Neural cell (in vitro differentiated cells): ENCODE results near the gene PLSCR2. TPM values are rescaled to one million over a fixed set of nuclear protein-coding genes. Genes with fewer than 3 reads are reported as not detected.

Source experiments
- H2AFZ ChIP-seq: fragments of 200-600, 300-800 bp; sonication (generic), shearing (Covaris generic); 2 replicates; pipeline ENCODE4 v1.6.0; 2014; ENCODE audit warnings: low read depth, mild to moderate bottlenecking, antibody characterized with exemption, low read length, moderate library complexity
- H3F3A ChIP-seq: fragments of 200-600 bp; shearing (Covaris generic); 2 replicates; pipeline ENCODE4 v1.6.1; 2016; ENCODE audit warnings: mild to moderate bottlenecking, moderate library complexity, mixed read lengths, antibody characterized with exemption, low read length; ENCODE audit not compliant: insufficient read depth, poor library complexity, severe bottlenecking
- H3K27ac ChIP-seq: fragments of 200-600, 300-800 bp; sonication (generic), shearing (Covaris generic); 2 replicates; pipeline ENCODE4 v1.5.1; 2014; ENCODE audit warnings: mild to moderate bottlenecking, low read length, moderate library complexity
- H3K27me3 ChIP-seq: fragments of 300-800, 200-600 bp; sonication (generic), shearing (Covaris generic); 2 replicates; pipeline ENCODE4 v1.6.0; 2014; ENCODE audit warnings: mild to moderate bottlenecking, low read depth, low read length, moderate library complexity; ENCODE audit not compliant: insufficient read depth
- H3K36me3 ChIP-seq: fragments of 300-800, 200-600 bp; sonication (generic), shearing (Covaris generic); 2 replicates; pipeline ENCODE4 v1.5.1; 2014; ENCODE audit warnings: mild to moderate bottlenecking, antibody characterized with exemption, low read length, moderate library complexity; ENCODE audit not compliant: insufficient read depth
- H3K4me2 ChIP-seq: fragments of 300-800, 200-600 bp; sonication (generic), shearing (Covaris generic); 2 replicates; pipeline ENCODE4 v1.6.0; 2014; ENCODE audit warnings: mild to moderate bottlenecking, low read length
- H3K4me3 ChIP-seq: fragments of 300-800, 200-600 bp; sonication (generic), shearing (Covaris generic); 2 replicates; pipeline ENCODE4 v1.5.1; 2014; ENCODE audit warnings: mild to moderate bottlenecking, low read length, moderate library complexity
- H3K79me2 ChIP-seq: fragments of 200-600 bp; shearing (Covaris generic); replicated peaks from 2 replicates; pipeline ENCODE4 v1.6.0; 2014; ENCODE audit warnings: mild to moderate bottlenecking, low read length, moderate library complexity; ENCODE audit not compliant: insufficient read depth
- H3K9ac ChIP-seq: fragments of 300-800, 200-600 bp; sonication (generic), shearing (Covaris generic); 2 replicates; pipeline ENCODE4 v1.6.1; 2016; ENCODE audit warnings: mild to moderate bottlenecking, low read length, mixed read lengths
- H3K9me2 ChIP-seq: fragments of 200-600 bp; shearing (Covaris generic); 2 replicates; pipeline ENCODE4 v1.6.1; 2016; ENCODE audit warnings: mild to moderate bottlenecking, low read length, mixed read lengths; ENCODE audit not compliant: insufficient read depth
- H3K9me3 ChIP-seq: fragments of 200-600, 300-800 bp; sonication (generic), shearing (Covaris generic); 2 replicates; pipeline ENCODE4 v1.6.1; 2016; ENCODE audit warnings: mild to moderate bottlenecking, mixed run types, low read length, moderate library complexity, mixed read lengths
- H4K20me1 ChIP-seq: fragments of 200-600 bp; shearing (Covaris generic); 2 replicates; pipeline ENCODE4 v1.6.1; 2016; ENCODE audit warnings: mild to moderate bottlenecking, mixed run types; ENCODE audit not compliant: insufficient read depth
- EP300 ChIP-seq: fragments of 450-650 bp; conservative IDR thresholded peaks from 2 replicates; pipeline ENCODE4 v1.6.1; 2014; ENCODE audit warnings: antibody characterized with exemption, mild to moderate bottlenecking, moderate library complexity; ENCODE audit not compliant: poor library complexity, severe bottlenecking
- EZH2 ChIP-seq: fragments of 200-600, 300-800 bp; shearing (Covaris generic), sonication (generic); IDR thresholded peaks from 2 replicates; pipeline ENCODE4 v1.6.1; 2014; ENCODE audit warnings: antibody characterized with exemption, low read length, borderline replicate concordance, mild to moderate bottlenecking; ENCODE audit not compliant: insufficient read depth, poor library complexity, severe bottlenecking
- MXI1 ChIP-seq: fragments of 450-650 bp; conservative IDR thresholded peaks from 2 replicates; pipeline ENCODE4 v1.6.1; 2014; ENCODE audit warnings: antibody characterized with exemption, mild to moderate bottlenecking; ENCODE audit not compliant: poor library complexity, severe bottlenecking
- POLR2AphosphoS5 ChIP-seq: IDR thresholded peaks from 2 replicates; pipeline ENCODE4 v1.6.1; 2012
- RAD21 ChIP-seq: fragments of 450-650 bp; conservative IDR thresholded peaks from 2 replicates; pipeline ENCODE4 v1.6.1; 2014; ENCODE audit warnings: antibody characterized with exemption, mild to moderate bottlenecking, moderate library complexity
- SMC3 ChIP-seq: fragments of 450-650 bp; conservative IDR thresholded peaks from 2 replicates; pipeline ENCODE4 v1.6.1; 2014; ENCODE audit warnings: antibody characterized with exemption, mild to moderate bottlenecking, moderate library complexity; ENCODE audit not compliant: poor library complexity
- TAF1 ChIP-seq: IDR thresholded peaks from 2 replicates; pipeline ENCODE4 v1.6.1; 2012; ENCODE audit warnings: low read depth
- polyA plus RNA-seq: library from polyadenylated mRNA; depleted of rRNA; stranded (reverse); fragments of >200 nt; gene quantifications from 2 replicates; pipeline ENCODE4 v1.2.3, GENCODE V29; 2014
- TF ChIP-seq, protein P1 (sequence below): IDR thresholded peaks from 2 replicates; pipeline ENCODE4 v1.6.1; 2012; ENCODE audit warnings: borderline replicate concordance
- TF ChIP-seq, protein P2 (sequence below): fragments of 450-650 bp; IDR thresholded peaks from 2 replicates; pipeline ENCODE4 v1.5.1; 2014; ENCODE audit warnings: antibody characterized with exemption, mild to moderate bottlenecking, moderate library complexity; ENCODE audit not compliant: poor library complexity, severe bottlenecking

The PLSCR2 gene
- polyA plus RNA-seq, 1 donor from 2014 or later = not detected

DNA sequence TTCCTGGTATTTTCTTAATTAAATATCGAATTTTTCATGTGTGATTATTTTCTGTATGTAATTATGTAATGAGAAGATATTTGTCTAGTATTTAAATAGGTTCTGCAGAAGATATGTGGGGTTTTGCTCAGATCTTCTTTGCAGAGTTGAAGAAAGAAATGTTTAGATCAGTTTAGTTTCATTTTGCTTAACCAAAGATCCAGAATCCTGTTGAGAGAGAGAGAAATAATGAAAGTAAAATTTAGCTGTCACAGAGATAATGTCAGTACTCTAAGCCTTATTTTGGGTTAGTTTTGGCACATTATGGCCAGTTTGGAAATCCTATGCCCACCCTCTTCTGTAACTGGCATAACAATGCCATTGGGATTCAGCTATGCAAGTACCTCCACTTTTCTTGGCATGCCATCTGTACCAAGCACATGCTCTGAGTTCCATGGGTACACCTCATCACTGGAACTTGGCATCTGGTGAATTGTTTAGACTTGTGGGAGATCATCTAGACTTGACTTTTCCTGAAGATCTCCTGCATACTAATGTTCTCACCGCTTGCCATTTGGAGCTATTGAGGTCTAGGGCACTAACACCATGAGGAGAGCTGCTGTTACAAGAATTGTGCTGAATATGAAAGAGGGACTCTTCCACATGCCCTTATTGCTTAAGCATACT is 44.2 kb upstream of the PLSCR2 start:
- H3K27me3 ChIP-seq = no peaks in the 10 kb centered on the region
- no peaks in the 10 kb centered on the region for H3F3A ChIP-seq
- H3K79me2 ChIP-seq = no peaks in the 10 kb centered on the region
- H2AFZ ChIP-seq = no peak overlapping the region
- H3K9me2 ChIP-seq = no peaks in the 10 kb centered on the region
- H3K36me3 ChIP-seq = no peaks in the 10 kb centered on the region
- no peak overlapping the region for H3K9ac ChIP-seq
- no peak overlapping the region for H3K27ac ChIP-seq
- no peaks in the 10 kb centered on the region for H3K9me3 ChIP-seq
- no peaks in the 10 kb centered on the region for H4K20me1 ChIP-seq
- TF ChIP-seq EZH2 (no peak), EP300 (no peak)
- TF ChIP-seq, protein P1, sequence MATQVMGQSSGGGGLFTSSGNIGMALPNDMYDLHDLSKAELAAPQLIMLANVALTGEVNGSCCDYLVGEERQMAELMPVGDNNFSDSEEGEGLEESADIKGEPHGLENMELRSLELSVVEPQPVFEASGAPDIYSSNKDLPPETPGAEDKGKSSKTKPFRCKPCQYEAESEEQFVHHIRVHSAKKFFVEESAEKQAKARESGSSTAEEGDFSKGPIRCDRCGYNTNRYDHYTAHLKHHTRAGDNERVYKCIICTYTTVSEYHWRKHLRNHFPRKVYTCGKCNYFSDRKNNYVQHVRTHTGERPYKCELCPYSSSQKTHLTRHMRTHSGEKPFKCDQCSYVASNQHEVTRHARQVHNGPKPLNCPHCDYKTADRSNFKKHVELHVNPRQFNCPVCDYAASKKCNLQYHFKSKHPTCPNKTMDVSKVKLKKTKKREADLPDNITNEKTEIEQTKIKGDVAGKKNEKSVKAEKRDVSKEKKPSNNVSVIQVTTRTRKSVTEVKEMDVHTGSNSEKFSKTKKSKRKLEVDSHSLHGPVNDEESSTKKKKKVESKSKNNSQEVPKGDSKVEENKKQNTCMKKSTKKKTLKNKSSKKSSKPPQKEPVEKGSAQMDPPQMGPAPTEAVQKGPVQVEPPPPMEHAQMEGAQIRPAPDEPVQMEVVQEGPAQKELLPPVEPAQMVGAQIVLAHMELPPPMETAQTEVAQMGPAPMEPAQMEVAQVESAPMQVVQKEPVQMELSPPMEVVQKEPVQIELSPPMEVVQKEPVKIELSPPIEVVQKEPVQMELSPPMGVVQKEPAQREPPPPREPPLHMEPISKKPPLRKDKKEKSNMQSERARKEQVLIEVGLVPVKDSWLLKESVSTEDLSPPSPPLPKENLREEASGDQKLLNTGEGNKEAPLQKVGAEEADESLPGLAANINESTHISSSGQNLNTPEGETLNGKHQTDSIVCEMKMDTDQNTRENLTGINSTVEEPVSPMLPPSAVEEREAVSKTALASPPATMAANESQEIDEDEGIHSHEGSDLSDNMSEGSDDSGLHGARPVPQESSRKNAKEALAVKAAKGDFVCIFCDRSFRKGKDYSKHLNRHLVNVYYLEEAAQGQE = no peak
- no peak overlapping the region for H3K4me3 ChIP-seq
- no peak overlapping the region for H3K4me2 ChIP-seq

DNA sequence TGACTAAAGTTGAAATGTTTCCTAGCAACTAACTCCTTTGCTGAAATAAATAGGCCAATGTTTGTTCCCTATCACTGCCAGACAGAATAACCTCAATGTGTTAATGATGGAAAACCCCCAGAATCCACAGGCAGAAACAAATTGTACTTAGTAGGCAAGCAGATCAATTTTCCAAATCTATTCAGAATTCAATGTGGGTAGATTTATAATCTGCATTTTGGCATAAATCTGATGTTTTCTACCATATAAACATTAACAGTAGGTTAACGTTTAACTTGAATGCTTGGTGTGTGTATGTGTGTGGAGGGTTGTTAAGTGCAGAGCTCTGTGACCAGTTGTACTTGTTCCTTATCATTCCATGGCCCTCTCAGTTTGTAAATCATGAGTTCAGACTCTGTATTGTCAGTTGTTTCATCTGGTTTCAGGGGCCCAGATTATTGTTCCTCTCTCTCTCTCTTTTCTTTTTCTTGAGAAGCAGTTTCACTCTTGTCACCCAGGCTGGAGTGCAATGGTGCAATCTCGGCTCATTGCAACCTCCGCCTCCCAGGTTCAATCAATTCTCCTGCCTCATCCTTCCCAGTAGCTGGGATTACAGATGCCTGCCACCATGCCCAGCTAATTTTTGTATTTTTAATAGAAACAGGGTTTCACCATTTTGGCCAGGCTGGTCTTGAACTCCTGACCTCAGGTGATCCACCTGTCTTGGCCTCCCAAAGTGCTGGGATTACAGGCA is 42.2 kb upstream of the PLSCR2 start:
- H3K4me3 ChIP-seq = no peak overlapping the region
- H3K9ac ChIP-seq = no peak overlapping the region
- TF ChIP-seq EZH2 = no peak
- TF ChIP-seq RAD21 = no peak
- no peak for TF ChIP-seq EP300
- TF ChIP-seq TAF1 = no peak
- TF ChIP-seq, protein P1 = no peak
- TF ChIP-seq MXI1 = no peak
- TF ChIP-seq, protein P2, sequence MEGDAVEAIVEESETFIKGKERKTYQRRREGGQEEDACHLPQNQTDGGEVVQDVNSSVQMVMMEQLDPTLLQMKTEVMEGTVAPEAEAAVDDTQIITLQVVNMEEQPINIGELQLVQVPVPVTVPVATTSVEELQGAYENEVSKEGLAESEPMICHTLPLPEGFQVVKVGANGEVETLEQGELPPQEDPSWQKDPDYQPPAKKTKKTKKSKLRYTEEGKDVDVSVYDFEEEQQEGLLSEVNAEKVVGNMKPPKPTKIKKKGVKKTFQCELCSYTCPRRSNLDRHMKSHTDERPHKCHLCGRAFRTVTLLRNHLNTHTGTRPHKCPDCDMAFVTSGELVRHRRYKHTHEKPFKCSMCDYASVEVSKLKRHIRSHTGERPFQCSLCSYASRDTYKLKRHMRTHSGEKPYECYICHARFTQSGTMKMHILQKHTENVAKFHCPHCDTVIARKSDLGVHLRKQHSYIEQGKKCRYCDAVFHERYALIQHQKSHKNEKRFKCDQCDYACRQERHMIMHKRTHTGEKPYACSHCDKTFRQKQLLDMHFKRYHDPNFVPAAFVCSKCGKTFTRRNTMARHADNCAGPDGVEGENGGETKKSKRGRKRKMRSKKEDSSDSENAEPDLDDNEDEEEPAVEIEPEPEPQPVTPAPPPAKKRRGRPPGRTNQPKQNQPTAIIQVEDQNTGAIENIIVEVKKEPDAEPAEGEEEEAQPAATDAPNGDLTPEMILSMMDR = no peak
- TF ChIP-seq POLR2AphosphoS5 = no peak
- TF ChIP-seq SMC3 = no peak
- no peaks in the 10 kb centered on the region for H3K36me3 ChIP-seq
- no peaks in the 10 kb centered on the region for H3K9me2 ChIP-seq
- H2AFZ ChIP-seq = no peak overlapping the region
- H3K79me2 ChIP-seq = no peaks in the 10 kb centered on the region
- no peaks in the 10 kb centered on the region for H4K20me1 ChIP-seq
- no peak overlapping the region for H3K4me2 ChIP-seq
- H3K27ac ChIP-seq = no peak overlapping the region
- no peaks in the 10 kb centered on the region for H3K9me3 ChIP-seq
- no peaks in the 10 kb centered on the region for H3F3A ChIP-seq
- no peaks in the 10 kb centered on the region for H3K27me3 ChIP-seq
